GM12891 (cell line): Measurements from ENCODE around the gene KIAA1586.
"Not testable (repeated sequence)": the region's sequence is repeated elsewhere in the genome, so short reads cannot be mapped to it uniquely, and the experiment has no call there.

Source experiments
- DNase-seq: peaks from one replicate; pipeline ENCODE4 v3.0.0; 2011; ENCODE audit warnings: low spot score; ENCODE audit not compliant: insufficient read length
- FAIRE-seq: peaks from 2 replicates; lab custom pipeline; 2011; peaks lifted over from hg19 to GRCh38; lab: Jason Lieb, UNC
- PAX5 ChIP-seq: IDR thresholded peaks from 2 replicates; pipeline ENCODE4 v1.6.1; 2011; ENCODE audit warnings: low read length, moderate library complexity, mild to moderate bottlenecking; ENCODE audit not compliant: insufficient read depth, severe bottlenecking
- POLR2A ChIP-seq: IDR thresholded peaks from 2 replicates; pipeline ENCODE4 v1.6.1; 2011; ENCODE audit warnings: low read depth, low read length, control low read depth
- POLR2AphosphoS5 ChIP-seq: IDR thresholded peaks from 2 replicates; pipeline ENCODE4 v1.6.1; 2011; ENCODE audit warnings: low read depth, low read length, control low read depth
- POU2F2 ChIP-seq: IDR thresholded peaks from 2 replicates; pipeline ENCODE4 v1.6.1; 2011; ENCODE audit warnings: low read depth, mild to moderate bottlenecking, control low read depth, low read length, moderate library complexity
- SPI1 ChIP-seq: IDR thresholded peaks from 2 replicates; pipeline ENCODE4 v1.6.1; 2011; ENCODE audit warnings: low read depth, low read length, control low read depth
- TAF1 ChIP-seq: IDR thresholded peaks from 2 replicates; pipeline ENCODE4 v1.6.1; 2011; ENCODE audit warnings: low read depth, low read length, control low read depth

KIAA1586 gene

DNA sequence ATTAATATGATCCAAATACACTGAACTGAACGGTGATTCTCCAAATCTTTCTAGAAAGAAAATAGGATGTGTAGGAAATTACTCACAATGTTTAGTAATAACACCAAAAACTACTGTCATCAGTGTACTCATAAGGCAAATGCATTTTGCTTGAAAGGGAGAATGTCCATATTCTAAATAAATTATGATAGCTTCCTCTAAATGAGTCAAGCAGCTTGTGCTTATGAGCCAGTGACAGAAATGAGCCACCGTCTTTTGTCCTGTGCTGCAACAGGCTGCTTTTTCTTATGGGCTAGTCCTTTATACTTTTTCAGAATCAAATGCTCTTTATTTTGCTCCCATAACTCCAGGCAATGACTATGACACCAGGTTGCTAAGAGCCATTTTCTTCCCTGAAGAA is 39.0 kb downstream of the KIAA1586 start:
- TF ChIP-seq PAX5 (no peak), POLR2AphosphoS5 (no peak), POU2F2 (no peak), TAF1 (no peak), SPI1 (no peak), POLR2A (no peak)
- FAIRE-seq (no peak), DNase-seq (no peak)

DNA sequence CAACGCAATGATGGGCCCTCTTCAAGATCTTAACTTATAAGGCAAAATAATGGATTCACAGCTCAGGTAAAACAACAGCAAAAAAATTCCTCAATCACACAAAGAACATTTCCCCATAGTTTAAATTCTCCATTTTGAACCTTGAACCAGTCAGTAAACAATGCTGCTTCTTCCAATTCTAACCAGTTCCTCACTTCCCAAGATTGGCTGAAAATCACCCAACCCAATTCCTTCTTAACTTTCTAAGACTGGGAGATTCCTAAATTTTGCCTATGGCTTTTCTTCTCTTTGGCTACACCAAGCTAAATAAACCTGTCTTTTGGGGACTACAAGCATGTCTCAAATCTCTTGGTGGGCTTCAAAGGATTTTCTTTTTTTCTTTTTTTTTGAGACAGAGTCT is 40.4 kb downstream of the KIAA1586 start:
- FAIRE-seq (no peak), DNase-seq (no peak)
- TF ChIP-seq POLR2AphosphoS5 (no peak), SPI1 (no peak), POLR2A (no peak), TAF1 (no peak), PAX5 (no peak), POU2F2 (no peak)

DNA sequence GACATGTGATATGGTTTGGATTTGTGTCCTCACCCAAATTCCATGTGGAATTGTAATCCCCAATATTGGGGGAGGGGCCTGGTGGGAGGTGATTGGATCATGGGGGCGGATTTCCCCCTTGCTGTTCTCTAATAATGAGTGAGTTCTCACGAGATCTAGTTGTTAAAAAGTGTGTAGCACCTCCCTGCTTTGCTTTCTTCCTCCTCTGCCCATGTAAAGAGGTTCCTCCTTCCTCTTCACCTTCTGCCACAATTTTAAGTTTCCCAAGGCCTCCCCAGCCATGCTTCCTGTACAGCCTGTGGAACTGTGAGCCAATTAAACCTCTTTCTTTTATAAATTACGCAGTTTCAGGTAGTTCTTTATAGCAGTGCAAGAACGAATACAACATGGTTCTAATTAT is 41.4 kb downstream of the KIAA1586 start:
- no peak for FAIRE-seq
- TF ChIP-seq TAF1, result no peak
- TF ChIP-seq POLR2A, result no peak
- TF ChIP-seq POU2F2, result no peak
- TF ChIP-seq SPI1, result no peak
- DNase-seq, result no peak

DNA sequence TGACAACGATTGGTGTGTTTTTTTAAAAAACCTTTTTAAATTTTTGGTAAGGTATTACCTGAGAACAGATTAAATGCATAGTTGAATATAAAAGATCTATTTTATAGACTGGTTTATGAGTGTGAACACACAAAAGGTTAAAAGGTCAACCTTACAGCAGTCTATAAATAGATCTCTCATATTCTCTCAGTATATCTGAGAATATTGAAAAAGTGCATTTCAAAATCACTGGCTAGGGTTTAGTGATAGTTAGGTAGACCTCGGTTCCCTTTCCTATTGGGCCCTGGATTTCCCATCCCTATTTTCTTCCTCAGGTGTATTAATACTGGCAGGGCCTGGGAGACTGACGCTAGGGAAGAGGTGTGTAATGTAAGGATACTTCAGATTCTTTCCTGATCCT is 42.8 kb downstream of the KIAA1586 start:
- TF ChIP-seq PAX5, result no peak
- TF ChIP-seq SPI1, result no peak
- no peak for TF ChIP-seq POLR2A
- TF ChIP-seq TAF1, result no peak
- TF ChIP-seq POLR2AphosphoS5, result no peak
- TF ChIP-seq POU2F2, result no peak
- no peak for DNase-seq
- no peak for FAIRE-seq

DNA sequence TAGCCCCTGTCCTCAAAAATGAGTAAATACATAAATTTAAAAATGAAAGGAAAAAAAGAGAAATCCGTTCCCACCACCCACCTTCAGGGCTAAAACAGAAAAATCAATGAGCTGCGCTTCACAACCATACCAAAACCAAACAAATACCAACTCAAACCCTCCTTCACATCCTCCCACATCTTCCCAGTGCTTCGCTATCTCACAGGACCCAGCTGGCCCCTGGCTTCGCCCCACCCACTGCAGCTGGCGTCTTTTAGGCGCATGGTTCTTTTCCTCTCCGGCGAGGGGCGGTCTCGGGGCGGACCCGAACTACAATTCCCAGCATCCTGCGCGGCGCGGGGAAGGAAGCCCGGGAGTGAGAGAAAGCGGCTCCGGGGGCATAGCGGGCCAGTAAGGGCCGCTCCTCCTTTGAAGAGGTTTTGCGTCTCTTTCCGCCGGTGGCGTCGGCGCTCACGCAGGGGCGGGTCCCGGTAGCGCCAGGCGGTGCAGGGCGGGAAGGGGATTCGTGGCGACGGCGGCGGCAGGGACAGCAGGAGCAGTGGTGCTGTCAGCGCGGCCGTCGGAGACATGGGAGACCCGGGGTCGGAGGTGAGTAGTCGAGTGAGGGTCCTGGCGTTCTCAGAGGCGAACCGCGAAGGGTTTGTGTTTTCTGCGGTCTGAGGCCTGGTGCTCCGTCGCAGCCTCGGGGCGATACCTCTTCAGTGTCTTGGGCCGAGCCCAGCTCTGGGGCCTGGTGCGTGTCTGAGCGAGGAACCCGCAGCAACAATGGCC is 43.4 kb downstream of the KIAA1586 start, which contains the start of gene ZNF451:
TSS of gene ZNF451 (plus strand) at position 502 of the 771 bp plus-strand sequence. CDS start at position 568, 66 bp downstream.
- no peak for FAIRE-seq
- DNase-seq, result peak; percentile 87
- TF ChIP-seq SPI1 (peak; percentile 43; the same call in 1 of the 2 replicates), POLR2A (peak; percentile 74), POLR2AphosphoS5 (peak; percentile 84), TAF1 (no peak; the same call in 1 of the 2 replicates), PAX5 (peak; percentile 7), POU2F2 (no peak)

DNA sequence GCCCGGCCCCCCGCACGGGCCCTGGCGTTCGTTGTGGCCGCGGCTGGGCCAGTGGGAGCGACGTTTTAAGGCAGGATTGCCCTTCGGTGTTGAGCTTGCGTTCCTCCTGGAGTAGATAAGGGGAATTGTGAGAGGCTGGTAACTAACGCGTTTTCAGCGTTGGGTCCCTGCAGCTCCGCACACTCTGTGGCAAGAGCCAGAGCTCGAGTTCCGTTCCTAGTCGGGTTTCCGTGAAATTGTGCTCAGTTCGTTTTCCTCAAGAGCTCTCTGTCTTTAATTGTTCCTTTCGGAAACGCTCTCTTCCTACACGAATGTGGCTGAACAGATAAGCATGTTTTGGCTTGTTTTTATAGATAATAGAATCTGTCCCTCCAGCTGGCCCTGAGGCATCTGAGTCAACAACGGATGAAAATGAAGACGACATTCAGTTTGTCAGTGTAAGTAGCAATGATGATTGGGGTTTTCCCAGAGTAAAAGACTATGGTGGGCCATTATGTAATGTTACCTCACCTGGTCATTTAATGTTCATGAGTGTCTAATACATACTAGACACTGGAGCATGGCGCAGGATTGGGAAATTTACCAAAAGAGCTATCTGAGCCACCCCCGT is 44.1 kb downstream of the KIAA1586 start:
- not testable (repeated sequence) for DNase-seq
- peak; percentile 98 for FAIRE-seq

DNA sequence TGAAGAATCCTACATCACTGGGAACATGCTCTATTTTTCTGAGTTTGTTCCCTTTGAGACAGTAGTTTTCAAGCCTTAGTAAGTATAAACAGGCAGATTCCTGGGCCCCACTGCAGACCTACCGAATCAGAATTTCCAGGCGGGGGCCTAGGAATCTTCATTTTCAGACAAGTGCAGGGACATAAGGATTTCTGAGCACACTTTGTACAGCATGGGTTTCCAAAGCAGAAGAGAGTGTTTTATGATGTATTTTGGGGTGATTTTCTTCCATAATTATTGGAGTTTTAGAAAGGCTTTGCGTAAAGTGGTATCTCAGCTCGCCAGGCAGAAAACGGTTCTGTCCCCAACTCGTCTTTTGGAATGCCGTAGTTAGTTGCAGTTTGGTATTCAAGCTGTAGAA is 44.9 kb downstream of the KIAA1586 start:
- FAIRE-seq, DNase-seq: not testable (repeated sequence)

DNA sequence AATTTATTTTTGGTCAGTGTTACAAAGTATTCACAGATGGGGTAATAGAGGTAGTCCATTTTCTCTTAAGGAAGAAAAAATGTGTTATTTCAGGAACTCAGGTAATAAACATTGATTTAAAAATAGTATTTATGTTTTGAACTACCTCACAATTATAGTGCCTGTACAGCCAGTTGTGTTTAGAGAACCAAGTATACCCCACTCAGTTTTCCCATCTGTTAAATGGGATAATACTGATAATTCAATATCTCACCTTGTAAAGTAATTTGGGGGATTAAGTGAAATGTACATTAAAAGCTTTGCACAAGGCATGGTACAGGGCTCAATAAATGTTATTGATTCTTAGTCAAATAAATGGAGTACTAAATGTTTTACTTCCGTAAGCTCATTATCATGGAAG is 48.2 kb downstream of the KIAA1586 start:
- FAIRE-seq, result no peak
- TF ChIP-seq SPI1, result no peak
- TF ChIP-seq POU2F2, result no peak
- TF ChIP-seq TAF1, result no peak
- no peak for TF ChIP-seq POLR2A
- no peak for TF ChIP-seq PAX5
- TF ChIP-seq POLR2AphosphoS5, result no peak

DNA sequence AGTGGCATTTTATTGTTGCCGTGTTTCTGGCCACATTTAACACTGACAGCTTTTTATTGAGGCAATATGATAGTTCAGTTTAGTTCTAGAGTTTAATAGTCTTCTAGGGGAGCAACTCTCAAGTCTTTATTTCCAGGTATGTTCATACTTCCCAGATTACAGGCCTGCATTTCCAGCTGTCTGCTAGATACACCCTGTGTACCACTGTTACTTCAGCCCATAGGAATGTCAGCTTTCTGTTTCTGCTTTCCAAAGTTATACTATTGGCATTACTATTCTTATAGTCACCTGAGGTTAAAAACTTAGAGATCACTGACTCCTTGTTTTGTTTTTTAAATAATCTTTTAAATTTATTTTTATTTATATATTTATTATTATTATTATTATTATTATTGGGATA is 51.1 kb downstream of the KIAA1586 start:
- FAIRE-seq (no peak), DNase-seq (no peak)
- TF ChIP-seq TAF1, result no peak
- no peak for TF ChIP-seq SPI1
- TF ChIP-seq POLR2A, result no peak
- TF ChIP-seq POLR2AphosphoS5, result no peak
- no peak for TF ChIP-seq PAX5
- TF ChIP-seq POU2F2, result no peak

More for the DNA sequence above, 48.2 kb downstream of the KIAA1586 start:
- no peak for DNase-seq

DNA sequence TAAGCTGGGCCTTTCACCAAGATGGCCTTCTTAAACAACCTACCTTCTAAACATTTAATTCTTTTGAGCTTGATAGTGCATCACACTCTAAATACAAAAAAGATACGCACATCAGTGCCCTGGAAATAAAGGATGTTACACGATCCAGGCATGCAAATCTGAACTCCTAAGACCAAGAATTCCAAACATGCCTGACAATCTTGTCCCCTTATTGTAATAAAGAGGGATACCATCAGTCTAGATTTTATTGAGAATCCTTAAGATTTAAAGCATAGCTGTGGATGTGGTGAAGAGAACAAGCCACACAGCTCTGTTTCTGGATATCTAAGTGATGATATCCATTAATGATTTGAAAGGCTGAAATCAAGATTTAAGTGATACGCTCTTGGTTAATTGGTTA is 56.5 kb downstream of the KIAA1586 start:
- TF ChIP-seq PAX5, result no peak
- FAIRE-seq, result no peak
- no peak for DNase-seq
